ENCODE data around the gene GGA1. TPM values are rescaled to one million over a fixed set of nuclear protein-coding genes. Genes with fewer than 3 reads are reported as not detected.

Gene GGA1
- total RNA-seq, 4 donors from 2014 or later, result 28.7 to 50.7 (median 33.9) TPM

GRCh38 chr22:37562049-37562875 lies 46.4 kb upstream of the GGA1 start:
- no peak for ATAC-seq (ENCODE audit: low FRiP score)
- no peak for DNase-seq (ENCODE audit: low spot score)
- TF ChIP-seq CTCF (IDR thresholded peaks at IDR 0.05), result no peak

- ATAC-seq (ENCODE audit: low FRiP score), result peak; percentile 54
- DNase-seq (ENCODE audit: low spot score), result peak; percentile 86
- TF ChIP-seq CTCF (IDR thresholded peaks at IDR 0.05), result no peak
Measured at GRCh38 chr22:37563153-37564081, 45.2 kb upstream of the GGA1 start.

DNA sequence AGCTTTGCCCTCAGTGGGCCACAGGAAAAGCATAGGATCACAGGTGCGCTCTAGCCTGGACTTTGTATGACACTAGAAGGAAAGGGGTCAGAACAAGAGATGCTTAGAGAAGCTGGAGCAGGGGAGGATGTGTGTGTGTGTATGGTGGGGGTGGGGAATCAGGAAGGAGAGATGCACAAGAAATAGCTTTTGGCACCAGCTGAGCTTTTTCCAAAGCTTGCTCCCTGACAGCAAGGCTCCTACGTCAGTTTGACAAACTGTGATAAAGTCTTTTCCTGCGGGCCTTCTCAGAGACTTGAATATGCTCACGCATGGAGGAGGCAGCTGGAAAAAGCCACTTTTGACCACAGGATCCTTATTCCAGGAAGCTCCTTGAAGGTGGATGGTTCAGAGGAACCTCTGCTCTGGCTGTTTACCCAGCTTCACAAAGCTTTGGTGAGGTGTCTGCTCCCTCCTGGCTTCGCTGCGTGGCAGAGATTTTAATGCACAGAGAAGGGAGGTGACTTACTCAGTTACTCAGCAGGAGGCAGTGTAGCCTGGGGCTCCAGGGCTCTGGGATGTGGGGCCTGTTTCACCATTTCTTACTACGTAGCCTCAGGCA lies 44.4 kb upstream of the GGA1 start:
- no peak for ATAC-seq (ENCODE audit: low FRiP score)
- no peak for TF ChIP-seq CTCF (IDR thresholded peaks at IDR 0.05)
- no peak for DNase-seq (ENCODE audit: low spot score)

DNA sequence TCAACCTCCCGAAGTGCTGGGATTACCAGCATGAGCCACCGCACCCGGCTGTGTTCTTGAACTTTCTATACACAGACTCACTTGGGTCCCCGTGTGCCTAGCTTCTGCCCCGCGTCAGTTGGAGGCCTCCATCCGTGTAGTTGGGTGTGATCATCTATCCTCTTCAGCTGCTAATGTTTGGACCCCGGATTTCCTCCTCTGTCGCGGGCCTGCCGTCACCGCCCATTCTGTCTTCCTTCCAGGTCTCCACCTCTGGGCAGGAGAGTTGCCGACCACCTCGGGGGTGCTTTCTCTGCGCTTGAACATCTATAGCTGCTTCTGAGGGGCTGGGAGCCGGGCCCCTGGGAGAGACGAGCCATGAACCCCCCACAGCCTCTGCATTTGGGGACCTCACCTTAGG lies 42.8 kb upstream of the GGA1 start:
- no peak for TF ChIP-seq CTCF (IDR thresholded peaks at IDR 0.05)
- no peak for DNase-seq (ENCODE audit: low spot score)
- ATAC-seq (ENCODE audit: low FRiP score), result no peak

- no peak for ATAC-seq (ENCODE audit: low FRiP score)
- no peak for DNase-seq (ENCODE audit: low spot score)
- no peak for TF ChIP-seq CTCF (IDR thresholded peaks at IDR 0.05)
Measured at GRCh38 chr22:37566329-37566837, 42.3 kb upstream of the GGA1 start.

GRCh38 chr22:37566903-37567798 lies 41.5 kb upstream of the GGA1 start:
- peak in 2 of 3 donors; percentile 36 to 81 for TF ChIP-seq CTCF (IDR thresholded peaks at IDR 0.05)
- DNase-seq (ENCODE audit: low spot score), result peak; percentile 75
- ATAC-seq (ENCODE audit: low FRiP score), result no peak
